HG02678 (cell line): ENCODE results near the gene MYO16.

Experiments
- ATAC-seq: cut with Tn5 transposase; IDR thresholded peaks from one replicate; pipeline ENCODE4 v1.9.1; 2021; ENCODE audit warnings: mild to moderate bottlenecking, moderate library complexity; ENCODE audit not compliant: unreplicated experiment

MYO16 gene

GRCh38 chr13:108629181-108629752 lies at the start of gene MYO16:
TSS of gene MYO16 (plus strand) at chr13:108629611. CDS start at chr13:108629845, 234 bp downstream.
- ATAC-seq = no peak

DNA sequence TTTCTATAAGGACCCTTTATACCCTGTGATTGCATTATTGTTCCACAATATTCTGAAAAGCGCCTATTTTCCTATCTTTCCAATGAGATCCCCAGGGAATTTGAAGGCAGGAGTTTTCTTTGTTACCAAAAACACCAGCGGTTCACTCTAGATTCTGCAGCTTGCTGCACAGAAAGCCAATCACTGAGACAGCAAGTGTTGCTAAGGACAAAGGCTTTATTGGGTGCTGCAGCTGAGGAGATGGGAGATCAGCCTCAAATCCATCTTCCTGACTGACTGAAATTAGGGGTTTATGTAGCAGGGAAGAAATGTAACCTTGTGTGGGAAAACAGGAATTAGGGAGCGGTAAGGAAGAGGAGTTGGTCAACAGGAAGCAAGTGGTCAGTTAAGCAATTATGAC lies 42.6 kb upstream of the MYO16 start:
- no peak for ATAC-seq

- no peak for ATAC-seq
These were observed 40.9 kb upstream of the MYO16 start for GRCh38 chr13:108588516-108588915.

DNA sequence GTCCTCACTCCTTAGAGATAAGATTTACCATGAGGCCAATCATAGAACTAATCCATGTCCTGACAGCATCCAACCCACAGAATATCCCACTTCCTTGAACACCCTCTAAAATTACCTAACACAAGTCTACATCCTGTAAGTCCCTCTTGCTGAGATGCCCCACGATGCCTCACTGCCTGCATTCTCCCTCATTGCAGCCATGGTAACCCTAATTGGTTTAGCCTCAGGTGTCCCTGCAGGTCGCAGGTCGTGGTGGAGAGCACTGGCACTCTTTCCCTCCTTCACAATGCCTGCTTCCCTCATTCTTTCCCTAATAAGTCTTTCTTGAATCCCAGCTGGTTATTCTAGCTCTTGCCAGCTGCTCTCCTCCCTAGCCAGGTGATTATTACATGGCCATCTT lies 35.3 kb upstream of the MYO16 start:
- no peak for ATAC-seq

GRCh38 chr13:108595436-108596274 lies 33.8 kb upstream of the MYO16 start:
- ATAC-seq = no peak

DNA sequence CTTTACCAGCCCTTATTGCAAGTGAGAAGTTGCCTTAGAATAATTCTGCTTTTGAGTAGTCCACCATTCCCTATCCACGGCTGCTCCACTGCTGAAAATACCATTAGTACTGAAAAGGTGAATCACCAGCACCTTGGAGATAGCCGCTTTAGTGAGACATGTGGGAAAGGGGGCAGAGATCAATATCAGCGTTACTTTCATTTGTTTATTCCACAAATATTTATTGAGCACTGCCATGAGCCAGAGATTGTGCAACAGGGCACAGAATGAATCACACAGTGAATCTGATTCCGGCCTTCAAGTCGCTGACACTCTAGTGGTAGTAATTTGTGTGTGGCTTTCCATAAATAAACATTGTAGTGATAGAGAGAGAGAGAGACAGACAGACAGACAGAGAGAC lies 31.5 kb upstream of the MYO16 start:
- ATAC-seq = no peak

GRCh38 chr13:108606424-108606823 lies 23.0 kb upstream of the MYO16 start:
- no peak for ATAC-seq

- ATAC-seq = no peak
These were observed 20.1 kb upstream of the MYO16 start for GRCh38 chr13:108609353-108609752.

GRCh38 chr13:108610507-108610906 lies 18.9 kb upstream of the MYO16 start:
- no peak for ATAC-seq

DNA sequence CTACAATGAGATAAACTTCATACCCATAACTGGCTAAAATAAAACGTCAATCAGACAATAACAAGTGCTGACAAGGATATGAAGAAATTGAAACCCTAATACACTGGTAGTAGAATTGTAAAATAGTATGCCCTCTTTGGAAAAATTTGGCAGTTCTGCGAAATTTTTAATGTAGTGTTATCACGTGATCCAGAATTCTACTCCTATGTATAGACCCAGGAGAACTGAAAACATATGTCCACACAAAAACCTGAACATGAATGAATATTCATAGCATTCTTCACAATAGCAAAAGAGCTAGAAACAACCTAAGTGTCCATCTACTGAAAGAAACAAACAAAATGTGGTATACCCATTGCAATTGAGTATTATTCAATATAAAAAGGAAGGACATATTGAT lies 14.2 kb upstream of the MYO16 start:
- no peak for ATAC-seq

- ATAC-seq = no peak
These were observed 11.2 kb upstream of the MYO16 start for GRCh38 chr13:108618233-108618632.

GRCh38 chr13:108621462-108621861 lies 7.9 kb upstream of the MYO16 start:
- ATAC-seq = no peak

- ATAC-seq = no peak
These were observed 5.3 kb upstream of the MYO16 start for GRCh38 chr13:108624108-108624507.

DNA sequence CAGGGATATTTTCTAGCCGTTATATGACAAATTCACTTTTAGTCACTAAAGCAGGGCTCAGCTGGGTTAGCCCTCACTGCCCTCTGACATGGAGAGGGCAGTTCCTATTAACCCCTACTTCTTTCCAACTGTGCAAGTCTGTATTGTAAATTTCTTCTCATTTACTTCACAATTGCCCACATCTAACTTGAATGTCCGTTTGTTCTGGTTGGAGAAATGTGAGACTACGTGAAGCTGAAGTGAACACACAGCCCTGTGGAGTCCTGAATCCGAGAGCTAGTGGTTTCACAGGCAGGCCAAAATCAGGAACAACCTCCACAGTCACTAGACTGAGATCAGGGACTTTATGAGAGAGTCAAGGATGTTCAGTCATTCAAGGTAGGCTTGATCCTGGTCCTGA lies 4.4 kb upstream of the MYO16 start:
- ATAC-seq = no peak

GRCh38 chr13:108629988-108630387 lies 577 bp downstream of the MYO16 start:
- no peak for ATAC-seq

DNA sequence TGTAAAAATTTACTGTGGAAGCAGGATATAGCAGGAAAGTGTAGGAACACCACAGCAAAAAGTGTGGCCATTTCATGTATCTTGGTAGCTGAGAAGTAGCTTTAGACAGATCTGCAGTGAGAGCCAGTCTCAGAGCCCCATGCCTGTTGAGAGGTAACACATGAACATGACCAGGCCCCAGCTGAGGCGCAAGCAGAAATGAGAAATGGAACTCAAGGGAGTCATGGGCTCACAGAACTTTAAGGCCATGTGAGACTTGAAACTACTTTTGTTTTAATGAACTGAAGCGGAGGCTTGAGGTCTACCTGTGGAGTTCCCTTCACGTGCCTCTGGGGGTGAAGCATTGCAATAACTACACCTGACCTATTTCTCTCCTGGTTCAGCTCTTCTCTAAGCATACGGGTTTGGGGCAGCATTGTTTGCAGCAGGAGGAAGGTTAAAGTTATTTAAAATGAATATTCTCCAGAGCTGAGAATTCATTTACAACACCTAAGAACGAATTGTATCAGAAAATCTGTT lies 3.3 kb downstream of the MYO16 start:
- ATAC-seq = no peak

GRCh38 chr13:108638901-108639300 lies 9.5 kb downstream of the MYO16 start:
- ATAC-seq = no peak

DNA sequence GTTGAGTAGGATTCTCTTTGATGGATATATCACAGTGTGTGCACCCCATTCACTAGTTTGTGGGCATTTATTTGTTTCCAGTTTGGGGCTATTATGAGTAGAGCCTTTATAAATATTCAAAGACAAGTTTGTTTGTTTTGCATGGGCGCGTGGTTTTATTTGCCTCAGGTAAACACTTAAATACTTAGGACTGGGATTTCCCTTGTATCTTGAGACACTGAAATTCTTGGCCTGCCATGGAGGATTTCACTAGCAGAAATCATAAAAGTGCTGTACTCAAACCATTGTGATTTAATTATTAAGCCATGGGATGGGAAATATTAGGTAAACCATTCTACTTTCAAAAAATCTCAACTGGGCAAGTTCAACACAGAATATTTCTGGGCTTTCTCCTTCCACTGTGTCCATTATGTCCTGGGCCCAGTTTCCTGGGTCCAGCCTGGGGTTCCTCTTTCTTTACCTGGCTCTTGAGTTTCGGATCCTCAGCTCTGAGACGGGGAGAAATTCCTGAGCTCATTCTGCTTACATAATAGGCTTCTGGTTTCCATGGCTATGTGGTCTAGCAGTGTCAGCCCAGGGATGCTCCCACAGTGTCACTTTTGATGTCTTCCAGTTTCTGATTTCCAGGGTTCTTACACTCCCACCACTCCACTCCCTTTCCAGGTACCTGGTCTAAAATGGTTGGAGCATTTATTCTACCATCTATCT lies 14.4 kb downstream of the MYO16 start:
- no peak for ATAC-seq

DNA sequence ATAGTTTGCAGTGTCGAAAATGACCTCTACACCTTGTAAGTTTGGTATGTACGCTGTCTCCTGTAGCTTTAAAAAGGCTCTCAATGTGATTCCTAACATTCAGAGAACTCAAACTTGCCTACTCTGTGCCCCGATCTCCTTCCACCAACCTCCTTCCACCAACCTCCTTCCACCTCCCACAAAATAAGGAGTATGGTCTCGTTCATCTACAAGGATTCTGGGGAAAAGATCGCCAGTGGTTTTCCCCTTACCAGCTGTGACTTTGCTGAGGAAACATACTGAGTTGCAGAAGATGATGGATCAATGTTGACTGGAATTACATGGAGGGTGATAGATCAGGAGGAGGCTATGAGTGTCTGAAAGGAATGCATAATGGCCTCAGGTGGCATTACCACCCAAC lies 16.0 kb downstream of the MYO16 start:
- no peak for ATAC-seq

- no peak for ATAC-seq
These were observed 20.9 kb downstream of the MYO16 start for GRCh38 chr13:108650271-108650670.

- no peak for ATAC-seq
These were observed 27.3 kb downstream of the MYO16 start for GRCh38 chr13:108656742-108657141.

- no peak for ATAC-seq
These were observed 28.1 kb downstream of the MYO16 start for GRCh38 chr13:108657519-108657918.
